ENCODE measurements around the gene SLC6A20. TPM values are rescaled to one million over a fixed set of nuclear protein-coding genes. Genes with fewer than 3 reads are reported as not detected.
A peak's percentile ranks its signal among the peaks of the same experiment; 100 is the strongest.

The SLC6A20 gene
- total RNA-seq, 2 experiments from 2014 or later: not detected

DNA sequence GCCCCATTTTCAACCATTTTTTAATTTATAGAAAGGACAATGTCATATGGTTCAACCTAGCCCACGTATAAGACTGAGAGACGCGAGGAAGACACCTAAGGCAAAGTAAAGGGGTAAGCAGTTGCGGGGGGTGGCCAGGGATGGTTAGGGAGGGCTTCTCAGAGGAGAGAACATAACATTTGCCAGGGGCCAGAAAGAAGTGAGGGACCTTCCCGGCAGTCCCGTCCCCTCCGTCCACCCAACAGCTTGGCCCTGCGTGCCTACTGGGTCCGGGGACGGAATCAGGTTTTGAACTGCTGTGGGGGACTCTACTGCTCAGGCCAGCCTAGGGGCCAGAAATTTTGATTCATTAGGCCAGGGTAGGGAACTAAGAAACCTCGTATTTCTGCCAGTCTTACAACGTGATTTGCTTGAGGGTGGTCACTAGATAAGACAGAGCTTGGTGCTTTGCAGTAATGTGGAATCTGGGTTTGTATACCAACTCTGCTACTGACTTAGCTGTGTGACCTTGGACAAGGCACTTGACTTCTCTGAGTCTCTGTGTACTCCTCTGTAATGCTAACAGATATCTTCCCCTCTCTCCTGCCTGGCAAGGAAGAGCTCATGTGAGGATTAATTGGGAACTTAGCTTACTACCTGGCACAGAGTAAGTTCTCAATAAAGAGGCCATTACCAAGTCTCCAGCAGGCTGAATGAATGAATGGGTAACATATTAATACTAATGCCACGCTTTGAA, 734 bp upstream of the SLC6A20 start:
- H3K36me3 Mint-ChIP-seq (ENCODE audit: low read depth): no peaks in the 10 kb centered on the region
- POLR2A ChIA-PET: no interaction called here
- CTCF ChIA-PET: interaction anchor here (0.8 kb wide), 1 partner anchor 282 kb away, joined by 3 read pairs; no protein-coding TSS in a partner anchor
- no peaks in the 10 kb centered on the region for H3K9me3 Mint-ChIP-seq
- no peak overlapping the region for H3K27ac Mint-ChIP-seq
- H3K27me3 Mint-ChIP-seq: peaks cover 68% of the 10 kb centered on the region
- no peak for DNase-seq
- H3K4me3 Mint-ChIP-seq: no peak overlapping the region
- H3K4me1 Mint-ChIP-seq: peaks cover 6% of the 10 kb centered on the region

DNA sequence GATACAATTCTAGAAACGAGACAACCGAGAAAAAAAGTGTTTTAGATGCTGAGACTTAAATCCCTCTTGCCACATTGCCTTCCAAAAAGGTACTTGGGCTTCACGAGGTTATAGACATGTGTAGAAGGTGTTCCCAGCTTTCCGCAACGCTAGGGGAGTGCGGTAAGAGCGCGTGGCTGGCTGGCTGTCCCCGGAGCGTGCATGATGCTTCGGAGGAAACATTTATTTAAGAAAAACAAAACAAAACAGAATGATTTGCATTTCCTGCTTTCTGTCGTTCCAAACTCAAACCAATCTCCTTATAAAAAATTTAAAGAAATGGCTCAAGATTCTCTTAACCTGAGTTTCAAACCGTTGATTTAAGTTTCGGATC, 841 bp downstream of the SLC6A20 start:
- Mint-ChIP-seq H3K36me3 (ENCODE audit: low read depth) (no peaks in the 10 kb centered on the region), H3K4me1 (peaks cover 6% of the 10 kb centered on the region), H3K9me3 (no peaks in the 10 kb centered on the region), H3K27me3 (peaks cover 74% of the 10 kb centered on the region), H3K27ac (no peak overlapping the region), H3K4me3 (peak overlapping the region; percentile 61)
- ChIA-PET POLR2A (no interaction called here), CTCF (interaction anchor here (0.6 kb wide), 1 partner anchor 278 kb away, joined by 3 read pairs; no protein-coding TSS in a partner anchor)
- DNase-seq: no peak

- Mint-ChIP-seq H3K27ac (no peak overlapping the region), H3K36me3 (ENCODE audit: low read depth) (no peaks in the 10 kb centered on the region), H3K4me3 (no peak overlapping the region), H3K27me3 (peaks cover 79% of the 10 kb centered on the region), H3K4me1 (peaks cover 6% of the 10 kb centered on the region), H3K9me3 (no peaks in the 10 kb centered on the region)
- DNase-seq: no peak
- POLR2A ChIA-PET: no interaction called here
- CTCF ChIA-PET: interaction anchor here (0.6 kb wide), 1 partner anchor 277 kb away, joined by 3 read pairs; no protein-coding TSS in a partner anchor
Observed at GRCh38 chr3:45794660-45795059, 1.7 kb downstream of the SLC6A20 start.

DNA sequence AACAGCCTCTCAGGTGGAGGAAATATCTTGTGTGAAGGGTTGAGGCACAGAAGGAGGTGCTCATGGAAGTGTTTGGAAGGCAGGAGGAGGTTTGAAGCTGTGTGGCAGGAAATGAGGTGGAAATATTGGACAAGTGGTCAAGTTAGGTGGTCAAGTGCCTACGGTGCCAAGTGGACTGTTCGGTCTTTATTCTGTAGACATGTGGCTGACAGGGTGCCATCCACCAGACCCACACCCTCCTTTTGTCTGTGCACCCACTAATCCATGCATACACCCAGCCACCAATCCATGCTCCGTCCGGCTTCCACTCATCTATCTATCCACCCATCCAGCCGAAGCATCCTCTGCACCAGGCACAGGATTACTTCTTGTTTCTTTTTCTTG, 2.2 kb downstream of the SLC6A20 start:
- CTCF ChIA-PET: no interaction called here
- Mint-ChIP-seq H3K36me3 (ENCODE audit: low read depth) (no peaks in the 10 kb centered on the region), H3K9me3 (no peaks in the 10 kb centered on the region), H3K27ac (no peak overlapping the region), H3K27me3 (peaks cover 75% of the 10 kb centered on the region), H3K4me1 (peaks cover 6% of the 10 kb centered on the region), H3K4me3 (no peak overlapping the region)
- no peak for DNase-seq
- POLR2A ChIA-PET: no interaction called here

- ChIA-PET POLR2A (no interaction called here), CTCF (no interaction called here)
- peaks cover 74% of the 10 kb centered on the region for H3K27me3 Mint-ChIP-seq
- DNase-seq: no peak
- no peak overlapping the region for H3K27ac Mint-ChIP-seq
- peaks cover 6% of the 10 kb centered on the region for H3K4me1 Mint-ChIP-seq
- no peak overlapping the region for H3K4me3 Mint-ChIP-seq
- H3K36me3 Mint-ChIP-seq (ENCODE audit: low read depth): no peaks in the 10 kb centered on the region
- no peaks in the 10 kb centered on the region for H3K9me3 Mint-ChIP-seq
Observed at GRCh38 chr3:45793482-45794176, 2.7 kb downstream of the SLC6A20 start.

DNA sequence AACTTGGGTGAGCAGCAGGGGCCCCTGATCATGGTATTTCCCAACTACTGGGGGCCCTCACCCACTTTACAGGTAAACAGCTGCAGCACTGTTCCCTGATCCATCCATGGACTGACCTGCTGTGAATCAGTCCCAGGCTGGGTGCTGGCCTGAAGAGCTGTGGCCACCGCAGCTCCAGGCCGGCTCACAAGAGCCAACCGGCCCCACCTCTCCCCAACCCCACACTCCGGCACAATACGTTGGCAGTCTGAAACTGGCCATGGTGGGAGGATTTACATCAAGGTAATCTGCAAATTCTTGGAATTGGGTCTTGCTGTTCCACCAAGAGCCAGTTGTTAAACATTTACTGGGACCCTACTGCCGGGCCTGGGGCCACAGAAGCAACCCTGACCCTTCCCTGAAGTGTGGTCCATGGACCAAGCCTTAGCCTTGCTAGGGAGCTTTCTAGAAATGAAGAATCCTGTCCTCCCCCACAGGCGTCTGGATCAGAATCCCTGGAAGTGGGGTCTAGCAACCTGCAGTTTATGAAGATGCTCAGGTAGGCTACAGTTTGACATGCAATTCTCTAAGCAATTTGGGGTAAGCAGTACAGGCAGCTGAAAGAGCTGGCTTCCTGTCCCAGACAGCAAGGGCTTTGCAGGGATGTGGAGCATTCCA, 3.7 kb downstream of the SLC6A20 start:
- Mint-ChIP-seq H3K27me3 (peaks cover 66% of the 10 kb centered on the region), H3K4me1 (peaks cover 6% of the 10 kb centered on the region), H3K36me3 (ENCODE audit: low read depth) (no peaks in the 10 kb centered on the region), H3K27ac (no peak overlapping the region), H3K9me3 (no peaks in the 10 kb centered on the region), H3K4me3 (no peak overlapping the region)
- DNase-seq: no peak
- CTCF ChIA-PET: interaction anchor here (0.8 kb wide), 1 partner anchor 136 kb away, joined by 3 read pairs; no protein-coding TSS in a partner anchor
- POLR2A ChIA-PET: no interaction called here

DNA sequence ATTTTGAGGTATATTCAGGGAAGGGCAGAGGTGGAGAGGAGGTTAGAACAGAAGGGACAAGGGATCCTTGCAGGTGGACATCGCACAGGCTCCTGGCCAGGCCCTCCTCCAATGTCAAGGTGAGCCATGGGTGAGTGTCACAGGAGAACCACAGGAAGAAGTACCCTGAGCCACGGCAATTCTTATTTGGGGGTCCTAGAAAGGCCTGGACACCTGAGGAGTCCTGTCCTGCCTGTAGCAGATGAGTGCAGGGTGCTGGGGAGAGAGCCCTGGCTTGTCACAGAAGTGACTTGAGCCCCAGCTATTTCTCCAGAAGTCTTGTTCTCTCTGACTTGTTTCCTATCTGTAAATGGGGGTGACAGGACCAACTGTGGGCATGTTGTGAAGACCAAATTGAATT, 4.3 kb downstream of the SLC6A20 start:
- no peaks in the 10 kb centered on the region for H3K9me3 Mint-ChIP-seq
- CTCF ChIA-PET: no interaction called here

GRCh38 chr3:45790596-45790995, 5.7 kb downstream of the SLC6A20 start:
- CTCF ChIA-PET: interaction anchor here (1.1 kb wide), 1 partner anchor 9 kb away, joined by 3 read pairs; no protein-coding TSS in a partner anchor
- Mint-ChIP-seq H3K27ac (no peak overlapping the region), H3K36me3 (ENCODE audit: low read depth) (no peaks in the 10 kb centered on the region), H3K27me3 (peaks cover 67% of the 10 kb centered on the region), H3K4me1 (peaks cover 4% of the 10 kb centered on the region), H3K4me3 (no peak overlapping the region), H3K9me3 (no peaks in the 10 kb centered on the region)
- POLR2A ChIA-PET: no interaction called here
- DNase-seq: no peak

More for the DNA sequence above, 4.3 kb downstream of the SLC6A20 start:
- peaks cover 66% of the 10 kb centered on the region for H3K27me3 Mint-ChIP-seq
- H3K27ac Mint-ChIP-seq: no peak overlapping the region
- no peaks in the 10 kb centered on the region for H3K36me3 Mint-ChIP-seq (ENCODE audit: low read depth)
- peaks cover 6% of the 10 kb centered on the region for H3K4me1 Mint-ChIP-seq
- POLR2A ChIA-PET: no interaction called here
- no peak overlapping the region for H3K4me3 Mint-ChIP-seq
- DNase-seq: no peak

DNA sequence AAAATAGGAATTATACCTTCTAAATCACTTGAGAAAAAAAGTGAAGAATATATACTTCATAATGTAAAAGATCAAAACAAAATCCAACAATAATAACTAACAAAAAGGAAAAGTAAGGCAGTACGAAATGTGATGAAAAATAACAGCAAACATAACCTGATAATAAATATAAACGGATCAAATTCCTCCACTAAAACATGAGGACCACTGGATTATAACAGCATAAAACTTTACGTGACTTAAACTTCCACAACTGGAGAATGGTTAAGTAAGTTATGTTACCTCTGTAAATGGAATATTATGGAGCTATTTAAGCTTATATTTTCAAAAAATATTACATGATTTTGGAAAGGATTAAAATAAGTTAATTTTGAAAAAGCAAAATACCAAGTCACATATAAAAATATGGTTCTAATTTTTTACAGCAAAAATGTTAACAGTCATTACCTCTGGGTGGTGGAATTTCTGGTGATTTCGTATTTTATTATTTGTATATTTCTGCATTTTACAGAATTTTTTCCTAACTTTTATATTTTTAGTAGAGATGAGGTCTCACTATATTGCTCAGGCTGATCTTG, 7.0 kb downstream of the SLC6A20 start:
- no peak overlapping the region for H3K27ac Mint-ChIP-seq
- H3K4me1 Mint-ChIP-seq: no peaks in the 10 kb centered on the region
- no peak for DNase-seq
- POLR2A ChIA-PET: interaction anchor here (0.5 kb wide), 1 partner anchor 13 kb away, joined by 3 read pairs; no protein-coding TSS in a partner anchor
- H3K27me3 Mint-ChIP-seq: peaks cover 63% of the 10 kb centered on the region
- no peak overlapping the region for H3K4me3 Mint-ChIP-seq
- H3K9me3 Mint-ChIP-seq: no peaks in the 10 kb centered on the region
- no peaks in the 10 kb centered on the region for H3K36me3 Mint-ChIP-seq (ENCODE audit: low read depth)
- CTCF ChIA-PET: interaction anchor here (0.7 to 1.5 kb wide), 2 partner anchors 18 to 281 kb away, joined by 3 to 5 read pairs; no protein-coding TSS in a partner anchor

GRCh38 chr3:45787551-45787950, 8.8 kb downstream of the SLC6A20 start:
- H3K36me3 Mint-ChIP-seq (ENCODE audit: low read depth): no peaks in the 10 kb centered on the region
- peaks cover 54% of the 10 kb centered on the region for H3K27me3 Mint-ChIP-seq
- no peaks in the 10 kb centered on the region for H3K4me1 Mint-ChIP-seq
- ChIA-PET CTCF (no interaction called here), POLR2A (no interaction called here)
- H3K4me3 Mint-ChIP-seq: no peak overlapping the region
- H3K9me3 Mint-ChIP-seq: no peaks in the 10 kb centered on the region
- no peak for DNase-seq
- H3K27ac Mint-ChIP-seq: no peak overlapping the region

GRCh38 chr3:45786801-45787495, 9.4 kb downstream of the SLC6A20 start:
- POLR2A ChIA-PET: no interaction called here
- H3K4me1 Mint-ChIP-seq: no peaks in the 10 kb centered on the region
- DNase-seq: no peak

DNA sequence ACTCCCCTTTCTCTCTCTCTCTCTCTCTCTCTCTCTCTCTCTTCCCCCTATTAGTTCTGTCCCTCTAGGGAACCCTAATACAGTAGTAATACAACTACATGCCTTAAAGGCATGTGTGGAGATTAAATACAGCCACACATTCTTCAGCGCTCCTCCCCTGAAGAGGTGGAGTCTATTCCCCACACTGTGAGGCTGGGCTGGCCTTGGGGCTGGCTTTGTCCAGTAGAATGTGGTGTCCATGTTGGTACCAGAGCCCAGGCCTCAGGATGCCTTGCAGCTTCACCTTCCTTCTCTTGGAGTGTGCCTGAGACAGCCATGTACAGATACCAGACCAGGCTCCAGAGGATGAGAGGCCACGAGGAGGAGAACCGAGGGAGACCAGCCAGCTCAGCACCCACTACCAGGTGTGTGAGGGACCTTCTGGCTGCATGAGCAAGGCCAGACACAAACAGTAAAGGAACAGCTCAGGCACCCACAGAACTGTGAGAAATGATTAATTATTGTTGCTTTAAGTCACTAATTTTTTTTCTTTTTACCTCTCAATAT, 10.7 kb downstream of the SLC6A20 start:
- Mint-ChIP-seq H3K4me1 (no peaks in the 10 kb centered on the region), H3K4me3 (no peak overlapping the region), H3K27ac (no peak overlapping the region), H3K27me3 (peaks cover 44% of the 10 kb centered on the region), H3K9me3 (no peaks in the 10 kb centered on the region), H3K36me3 (ENCODE audit: low read depth) (no peaks in the 10 kb centered on the region)
- DNase-seq: no peak
- ChIA-PET POLR2A (no interaction called here), CTCF (interaction anchor here (0.5 kb wide), 1 partner anchor 799 kb away, joined by 3 read pairs; no protein-coding TSS in a partner anchor)

More at GRCh38 chr3:45786801-45787495, 9.4 kb downstream of the SLC6A20 start:
- Mint-ChIP-seq H3K9me3 (no peaks in the 10 kb centered on the region), H3K27ac (no peak overlapping the region), H3K36me3 (ENCODE audit: low read depth) (no peaks in the 10 kb centered on the region), H3K4me3 (no peak overlapping the region), H3K27me3 (peaks cover 53% of the 10 kb centered on the region)
- CTCF ChIA-PET: no interaction called here

Measured in activated CD4-positive, alpha-beta T cell treated with anti-CD3 and anti-CD28 coated beads, Interleukin-2, amount 10 ng/mL, durations not matched to agents 7 days and 5 days (primary cell).